ENCODE results near the gene MAOA.

GRCh38 chrX:43679058-43679457 is 23.0 kb downstream of the MAOA start:
- TF ChIP-seq CTCF (IDR thresholded peaks at IDR 0.05), result no peak
- TF ChIP-seq POLR2A (IDR thresholded peaks at IDR 0.05), result no peak

Measured in lower leg skin (tissue), 3 donors.